ENCODE results near the gene TMEM63C. TPM values are rescaled to one million over a fixed set of nuclear protein-coding genes. Genes with fewer than 3 reads are reported as not detected.

Gene TMEM63C
- polyA plus RNA-seq, 1 donor (not counting 4 experiments of a cell fraction or from before 2014, with no cell fraction given): 0.66 TPM

- DNase-seq (ENCODE audit: low read depth, low spot score) (no peak), FAIRE-seq (no peak)
- Histone ChIP-seq H3K9me1 (ENCODE audit: control insufficient read depth, extremely low read depth, insufficient read depth, low read length) (no peaks in the 10 kb centered on the region), H3K27me3 (ENCODE audit: control insufficient read depth, extremely low read depth, insufficient read depth, low read length) (no peaks in the 10 kb centered on the region), H2AFZ (ENCODE audit: control insufficient read depth, low read length) (no peak overlapping the region), H3K27ac (ENCODE audit: control insufficient read depth, insufficient read depth, low read length) (no peak overlapping the region), H3K4me2 (ENCODE audit: control insufficient read depth, extremely low read depth, insufficient read depth, low read depth, low read length) (no peak overlapping the region), H3K4me1 (ENCODE audit: control insufficient read depth, extremely low read depth, insufficient read depth, low read length) (no peaks in the 10 kb centered on the region), H3K79me2 (ENCODE audit: control insufficient read depth, insufficient read depth, low read length) (no peaks in the 10 kb centered on the region), H3K36me3 (ENCODE audit: control insufficient read depth in 2 of 2, extremely low read depth in 1 of 2, insufficient read depth in 2 of 2, low read length in 2 of 2) (no peaks in the 10 kb centered on the region), H3K9me3 (ENCODE audit: control insufficient read depth, low read depth, low read length) (no peaks in the 10 kb centered on the region), H3K9ac (ENCODE audit: control insufficient read depth, extremely low read depth, insufficient read depth, low read length) (no peak overlapping the region), H4K20me1 (ENCODE audit: control insufficient read depth, extremely low read depth, insufficient read depth, low read length) (no peaks in the 10 kb centered on the region), H3K4me3 (ENCODE audit: control insufficient read depth in 2 of 3, extremely low read depth in 1 of 3, insufficient read depth in 2 of 3, low read depth in 1 of 3, low read length in 3 of 3) (no peak overlapping the region)
- TF ChIP-seq EZH2 (IDR thresholded peaks at IDR 0.05; ENCODE audit: low read length): no peak
- no peak for TF ChIP-seq CTCF (optimal IDR thresholded peaks at IDR 0.05 in 1 of 3, IDR thresholded peaks at IDR 0.05 in 1 of 3, conservative IDR thresholded peaks at IDR 0.05 in 1 of 3; ENCODE audit: extremely low read depth in 1 of 3, insufficient read depth in 2 of 3, low read length in 3 of 3)
- dilution Hi-C loops (cut with MboI; ENCODE audit: extremely low pct_ligation_motif_present, low sequenced_read_pairs): no loop called here
Measured at GRCh38 chr14:77204459-77204771, 22.8 kb downstream of the TMEM63C start.

GRCh38 chr14:77204907-77205306 is 23.3 kb downstream of the TMEM63C start:
- Histone ChIP-seq H3K4me2 (ENCODE audit: control insufficient read depth, extremely low read depth, insufficient read depth, low read depth, low read length) (no peak overlapping the region), H4K20me1 (ENCODE audit: control insufficient read depth, extremely low read depth, insufficient read depth, low read length) (no peaks in the 10 kb centered on the region), H3K79me2 (ENCODE audit: control insufficient read depth, insufficient read depth, low read length) (no peaks in the 10 kb centered on the region), H2AFZ (ENCODE audit: control insufficient read depth, low read length) (no peak overlapping the region), H3K4me1 (ENCODE audit: control insufficient read depth, extremely low read depth, insufficient read depth, low read length) (no peaks in the 10 kb centered on the region), H3K36me3 (ENCODE audit: control insufficient read depth in 2 of 2, extremely low read depth in 1 of 2, insufficient read depth in 2 of 2, low read length in 2 of 2) (no peaks in the 10 kb centered on the region), H3K27me3 (ENCODE audit: control insufficient read depth, extremely low read depth, insufficient read depth, low read length) (no peaks in the 10 kb centered on the region), H3K4me3 (ENCODE audit: control insufficient read depth in 2 of 3, extremely low read depth in 1 of 3, insufficient read depth in 2 of 3, low read depth in 1 of 3, low read length in 3 of 3) (no peak overlapping the region), H3K9me1 (ENCODE audit: control insufficient read depth, extremely low read depth, insufficient read depth, low read length) (no peaks in the 10 kb centered on the region), H3K27ac (ENCODE audit: control insufficient read depth, insufficient read depth, low read length) (no peak overlapping the region), H3K9ac (ENCODE audit: control insufficient read depth, extremely low read depth, insufficient read depth, low read length) (no peak overlapping the region), H3K9me3 (ENCODE audit: control insufficient read depth, low read depth, low read length) (no peaks in the 10 kb centered on the region)
- FAIRE-seq (no peak), DNase-seq (ENCODE audit: low read depth, low spot score) (no peak)
- no peak for TF ChIP-seq EZH2 (IDR thresholded peaks at IDR 0.05; ENCODE audit: low read length)
- TF ChIP-seq CTCF (optimal IDR thresholded peaks at IDR 0.05 in 1 of 3, IDR thresholded peaks at IDR 0.05 in 1 of 3, conservative IDR thresholded peaks at IDR 0.05 in 1 of 3; ENCODE audit: extremely low read depth in 1 of 3, insufficient read depth in 2 of 3, low read length in 3 of 3): no peak
- dilution Hi-C loops (cut with MboI; ENCODE audit: extremely low pct_ligation_motif_present, low sequenced_read_pairs): no loop called here
